Uterus (tissue), 2 donors: ENCODE results near the gene TOP1.

ENCODE experiments used
- CTCF ChIP-seq, 4 experiments: fragments of 200-600 bp in 2 of 4; fragments of 450-650 bp in 2 of 4; sonication (generic) in 2 of 4; IDR thresholded peaks; one replicate each; pipeline ENCODE4 v1.5.1; 2016 to 2019; ENCODE audit warnings: antibody characterized with exemption in 4 of 4, mild to moderate bottlenecking in 2 of 4, moderate library complexity in 1 of 4
- POLR2A ChIP-seq, 2 donors: fragments of 450-650 bp; IDR thresholded peaks; one replicate each; pipeline ENCODE4 v1.6.1; 2016; ENCODE audit warnings: antibody characterized with exemption in 2 of 2, mild to moderate bottlenecking in 1 of 2, moderate library complexity in 1 of 2

GRCh38 chr20:41167118-41167470, 138.5 kb downstream of the TOP1 start:
- TF ChIP-seq CTCF (IDR thresholded peaks at IDR 0.05) (no peak), POLR2A (IDR thresholded peaks at IDR 0.05) (no peak)
